HepG2 (cell line): ENCODE results near the gene OR51E1. TPM values are rescaled to one million over a fixed set of nuclear protein-coding genes. Genes with fewer than 3 reads are reported as not detected.

ENCODE experiments used
- ATAC-seq: fragments of 200-7000 bp; cut with Tn5 transposase; 3 replicates; pipeline ENCODE4 v1.9.1; 2020; ENCODE audit warnings: mild to moderate bottlenecking, moderate library complexity
- BruUV-seq: library from RNA; stranded (reverse); fragments of 400-500 nt; replicated peaks from 2 replicates; lab custom pipeline; 2021; lab: Mats Ljungman, UMichigan
- CTCF ChIA-PET: fragments of 300-600 bp; formaldehyde crosslinking; extraction: SDS; loops from one replicate; lab custom pipeline; 2021; ENCODE audit warnings: low total read pairs, inconsistent platforms, low intra/inter-chr PET ratio; lab: Yijun Ruan, JAX
- POLR2A ChIA-PET: fragments of 350-600 bp; sonication (Branson Sonifier 250); formaldehyde crosslinking; loops from one replicate; lab custom pipeline; 2020; ENCODE audit warnings: antibody characterized with exemption, inconsistent platforms; lab: Yijun Ruan, JAX
- DNase-seq: peaks from one replicate; pipeline ENCODE4 v3.0.0-alpha.2; 2015; ENCODE audit warnings: low spot score
- FAIRE-seq: peaks from 3 replicates; lab custom pipeline; 2011; peaks lifted over from hg19 to GRCh38; lab: Jason Lieb, UNC
- H2AFZ ChIP-seq: one replicate; pipeline ENCODE4 v1.6.1; 2011; ENCODE audit warnings: low read length, inconsistent platforms
- H3K27ac ChIP-seq: fragments of 300-600 bp; 3 replicates; pipeline ENCODE4 v1.8.0; 2011; ENCODE audit warnings: mixed run types, mild to moderate bottlenecking, mixed read lengths, low read length, inconsistent platforms; ENCODE audit not compliant: insufficient read depth; ENCODE audit errors: extremely low read length
- H3K27me3 ChIP-seq, 2 experiments: fragments of 200-600 bp in 1 of 2; 2 replicates in 1 of 2; 3 replicates in 1 of 2; pipeline versions ENCODE4 v1.6.0 to v1.8.0; 2011; ENCODE audit warnings: low read length in 2 of 2, mild to moderate bottlenecking in 2 of 2, moderate library complexity in 2 of 2, inconsistent platforms in 1 of 2; ENCODE audit not compliant: insufficient read depth in 2 of 2, control insufficient read depth in 1 of 2
- H3K36me3 ChIP-seq, 2 experiments: fragments of 200-600 bp in 1 of 2; replicated peaks in 1 of 2; 2 replicates in 1 of 2; 3 replicates in 1 of 2; pipeline versions ENCODE4 v1.5.1 to v1.8.0; 2011; ENCODE audit warnings: low read length in 2 of 2, inconsistent platforms in 1 of 2; ENCODE audit not compliant: insufficient read depth in 2 of 2, control insufficient read depth in 1 of 2
- H3K4me1 ChIP-seq: 2 replicates; pipeline ENCODE4 v1.5.1; 2012; ENCODE audit warnings: low read length, inconsistent platforms; ENCODE audit not compliant: insufficient read depth
- H3K4me2 ChIP-seq: 2 replicates; pipeline ENCODE4 v1.6.0; 2011; ENCODE audit warnings: low read depth, low read length, inconsistent platforms
- H3K4me3 ChIP-seq, 3 experiments: fragments of 200-600 bp in 1 of 3; sonication (generic), shearing (Covaris generic) in 1 of 3; replicated peaks in 1 of 3; 2 replicates each; pipeline ENCODE4 v1.5.1; 2011 to 2016; ENCODE audit warnings: low read length in 3 of 3, inconsistent platforms in 2 of 3, low read depth in 2 of 3, mild to moderate bottlenecking in 2 of 3, control low read depth in 1 of 3, mixed read lengths in 1 of 3; ENCODE audit not compliant: insufficient read depth in 1 of 3
- H3K79me2 ChIP-seq: one replicate; pipeline ENCODE4 v1.6.1; 2011; ENCODE audit warnings: low read length, inconsistent platforms; ENCODE audit not compliant: insufficient read depth
- H3K9ac ChIP-seq: 2 replicates; pipeline ENCODE4 v1.6.0; 2011; ENCODE audit warnings: mild to moderate bottlenecking, low read depth, low read length, inconsistent platforms; ENCODE audit not compliant: insufficient read depth
- H3K9me3 ChIP-seq: 2 replicates; pipeline ENCODE4 v1.5.1; 2012; ENCODE audit warnings: mild to moderate bottlenecking, low read length
- H4K20me1 ChIP-seq: 2 replicates; pipeline ENCODE4 v1.6.0; 2011; ENCODE audit warnings: inconsistent platforms, mild to moderate bottlenecking, low read length, moderate library complexity; ENCODE audit not compliant: insufficient read depth
- ZNF224 ChIP-seq: sonication (generic); formaldehyde crosslinking; IDR thresholded peaks from 2 replicates; pipeline ENCODE4 v1.5.0; 2020; ENCODE audit warnings: mild to moderate bottlenecking, missing genetic modification reagents
- WGBS: methylation state at CpG from one replicate; pipeline ENCODE4 v1.1.6; 2017; ENCODE audit warnings: low lambda C conversion rate; 5-methylcytosine and 5-hydroxymethylcytosine counted together
- in situ Hi-C: cut with HindIII; loops from 2 replicates; pipeline ENCODE4 v1.10.0; 2017; ENCODE audit warnings: low pct_unique_long_range_greater_than_20kb; ENCODE audit not compliant: extremely low pct_ligation_motif_present
- intact Hi-C: fragments of 100-400 bp; cut with micrococcal nuclease; formaldehyde crosslinking; loops from one replicate; pipeline ENCODE4 v1.10.0; 2022; ENCODE audit not compliant: unreplicated experiment
- polyA plus RNA-seq, 8 experiments: library from polyadenylated mRNA; depleted of rRNA in 3 of 8; stranded (reverse) in 7 of 8; unstranded in 1 of 8; fragments of >200 nt; fragmentation: Illumina TruSeq in 4 of 8; extraction: Trizol in 4 of 8; gene quantifications; 2 replicates each; pipeline versions ENCODE4 v1.2.1 to v1.2.3, GENCODE V29; 2011 to 2016; ENCODE audit warnings: low read depth in 4 of 8, missing spikeins in 1 of 8, mixed read lengths in 1 of 8; ENCODE audit not compliant: insufficient read depth in 1 of 8
- total RNA-seq, 5 experiments: library from RNA; depleted of rRNA; stranded (reverse); fragments of >200 nt; fragmentation: Illumina TruSeq; extraction: Trizol; gene quantifications; 2 replicates each; pipeline ENCODE4 v1.2.3, GENCODE V29; 2016; ENCODE audit warnings: low read depth in 1 of 5

OR51E1 gene
- total and polyA plus RNA-seq, 2 of the 13 experiments (the other 11 are each of a cell fraction or from before 2014, with no cell fraction given), result not detected

DNA sequence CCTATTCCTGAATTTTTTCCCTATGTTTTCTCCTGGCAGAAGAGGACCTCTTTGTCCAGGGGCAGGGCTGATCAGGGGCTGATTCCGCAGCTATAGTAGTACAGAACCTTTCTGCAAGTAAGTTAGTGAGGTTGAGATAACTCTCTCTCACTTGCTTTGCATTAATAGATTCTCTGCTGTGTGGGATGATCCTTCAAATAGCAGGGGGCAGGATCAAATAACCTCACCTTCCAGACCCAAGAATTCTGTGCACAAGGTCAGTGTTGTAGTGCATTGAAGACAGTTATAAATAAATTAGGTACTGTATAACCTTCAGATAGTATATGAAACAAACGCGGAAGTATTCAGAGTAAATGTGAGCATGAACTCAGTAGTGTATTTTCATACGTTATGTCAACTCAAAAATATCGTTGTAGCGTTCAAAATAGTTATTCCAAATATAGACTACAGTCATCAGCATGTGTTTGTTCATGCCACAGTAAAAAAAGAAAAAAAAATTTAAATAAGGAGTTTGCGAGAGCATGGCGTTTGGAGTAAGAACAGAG, 61.1 kb downstream of the OR51E1 start:
- WGBS, result 31% methylated on average over 8 of the region's 8 CpGs
- TF ChIP-seq ZNF224 (CRISPR knock-in tag), result no peak
- Histone ChIP-seq H3K79me2 (no peaks in the 10 kb centered on the region), H4K20me1 (no peaks in the 10 kb centered on the region), H3K27ac (no peak overlapping the region), H2AFZ (no peak overlapping the region), H3K4me1 (no peaks in the 10 kb centered on the region), H3K9me3 (no peaks in the 10 kb centered on the region), H3K4me2 (no peak overlapping the region), H3K36me3 (no peaks in the 10 kb centered on the region), H3K4me3 (no peak overlapping the region), H3K27me3 (no peaks in the 10 kb centered on the region; a peak in 2 of 5 replicates), H3K9ac (no peak overlapping the region)
- ChIA-PET CTCF (no interaction called here), POLR2A (no interaction called here)
- BruUV-seq, result no TSS peak
- in situ Hi-C loops, result no loop called here
- FAIRE-seq (no peak), DNase-seq (no peak), ATAC-seq (no peak)
- intact Hi-C loops, result no loop called here

Other genes with a start within 250 kb of the OR51E1 start
- not detected in 2 replicates for gene OR52K2, start 194.7 kb upstream of the OR51E1 start, total RNA-seq (2016; rRNA removed; fragmentation: Illumina TruSeq; extraction: Trizol)
- not detected in 2 replicates for gene OR52K2, start 194.7 kb upstream of the OR51E1 start, polyA plus RNA-seq (2011; rRNA removed)
- not detected in 2 replicates for gene OR52K1, start 161.3 kb upstream of the OR51E1 start, total RNA-seq (2016; rRNA removed; fragmentation: Illumina TruSeq; extraction: Trizol)
- gene OR52K1, start 161.3 kb upstream of the OR51E1 start, polyA plus RNA-seq (2011; rRNA removed), result not detected in 2 replicates
- not detected in 2 replicates for gene OR52M1, start 98.8 kb upstream of the OR51E1 start, total RNA-seq (2016; rRNA removed; fragmentation: Illumina TruSeq; extraction: Trizol)
- not detected in 2 replicates for gene OR52M1, start 98.8 kb upstream of the OR51E1 start, polyA plus RNA-seq (2011; rRNA removed)
- gene OR52I2, start 62.2 kb upstream of the OR51E1 start, total RNA-seq (2016; rRNA removed; fragmentation: Illumina TruSeq; extraction: Trizol), result not detected in 2 replicates
- gene OR52I2, start 62.2 kb upstream of the OR51E1 start, polyA plus RNA-seq (2011; rRNA removed), result not detected in 2 replicates
- gene OR52I1, start 49.9 kb upstream of the OR51E1 start, total RNA-seq (2016; rRNA removed; fragmentation: Illumina TruSeq; extraction: Trizol), result not detected in 2 replicates
- not detected in 2 replicates for gene OR52I1, start 49.9 kb upstream of the OR51E1 start, polyA plus RNA-seq (2011; rRNA removed)
- not detected in 2 replicates for gene TRIM68, start 35.8 kb upstream of the OR51E1 start, total RNA-seq (2016; rRNA removed; fragmentation: Illumina TruSeq; extraction: Trizol)
- not detected in 2 replicates for gene TRIM68, start 35.8 kb upstream of the OR51E1 start, polyA plus RNA-seq (2011; rRNA removed)
- gene OR51D1, start 6.5 kb upstream of the OR51E1 start, total RNA-seq (2016; rRNA removed; fragmentation: Illumina TruSeq; extraction: Trizol), result not detected in 2 replicates
- not detected in 2 replicates for gene OR51D1, start 6.5 kb upstream of the OR51E1 start, polyA plus RNA-seq (2011; rRNA removed)
- not detected in 2 replicates for gene OR51E2, start 53.9 kb downstream of the OR51E1 start, total RNA-seq (2016; rRNA removed; fragmentation: Illumina TruSeq; extraction: Trizol)
- not detected in 2 replicates for gene OR51E2, start 53.9 kb downstream of the OR51E1 start, polyA plus RNA-seq (2011; rRNA removed)
- gene MMP26, start 60.8 kb downstream of the OR51E1 start, total RNA-seq (2016; rRNA removed; fragmentation: Illumina TruSeq; extraction: Trizol), result not detected in 2 replicates
- not detected in 2 replicates for gene MMP26, start 60.8 kb downstream of the OR51E1 start, polyA plus RNA-seq (2011; rRNA removed)
- gene OR51F1, start 126.0 kb downstream of the OR51E1 start, total RNA-seq (2016; rRNA removed; fragmentation: Illumina TruSeq; extraction: Trizol), result not detected in 2 replicates
- not detected in 2 replicates for gene OR51F1, start 126.0 kb downstream of the OR51E1 start, polyA plus RNA-seq (2011; rRNA removed)
- gene OR52R1, start 160.4 kb downstream of the OR51E1 start, total RNA-seq (2016; rRNA removed; fragmentation: Illumina TruSeq; extraction: Trizol), result not detected in 2 replicates
- gene OR52R1, start 160.4 kb downstream of the OR51E1 start, polyA plus RNA-seq (2011; rRNA removed), result not detected in 2 replicates
- gene OR51F2, start 177.3 kb downstream of the OR51E1 start, total RNA-seq (2016; rRNA removed; fragmentation: Illumina TruSeq; extraction: Trizol), result not detected in 2 replicates
- gene OR51F2, start 177.3 kb downstream of the OR51E1 start, polyA plus RNA-seq (2011; rRNA removed), result not detected in 2 replicates
- not detected in 2 replicates for gene OR51S1, start 205.2 kb downstream of the OR51E1 start, total RNA-seq (2016; rRNA removed; fragmentation: Illumina TruSeq; extraction: Trizol)
- not detected in 2 replicates for gene OR51S1, start 205.2 kb downstream of the OR51E1 start, polyA plus RNA-seq (2011; rRNA removed)
- gene OR51T1, start 237.9 kb downstream of the OR51E1 start, total RNA-seq (2016; rRNA removed; fragmentation: Illumina TruSeq; extraction: Trizol), result not detected in 2 replicates
- gene OR51T1, start 237.9 kb downstream of the OR51E1 start, polyA plus RNA-seq (2011; rRNA removed), result not detected in 2 replicates